ENCODE measurements around the gene DTNBP1. TPM values are rescaled to one million over a fixed set of nuclear protein-coding genes. Genes with fewer than 3 reads are reported as not detected.
"Not testable (repeated sequence)": the region's sequence is repeated elsewhere in the genome, so short reads cannot be mapped to it uniquely, and the experiment has no call there.

Gene DTNBP1
- total and polyA plus RNA-seq, 2 of the 4 experiments (the other 2 are of a cell fraction) = 4.8 to 18.7 TPM

DNA sequence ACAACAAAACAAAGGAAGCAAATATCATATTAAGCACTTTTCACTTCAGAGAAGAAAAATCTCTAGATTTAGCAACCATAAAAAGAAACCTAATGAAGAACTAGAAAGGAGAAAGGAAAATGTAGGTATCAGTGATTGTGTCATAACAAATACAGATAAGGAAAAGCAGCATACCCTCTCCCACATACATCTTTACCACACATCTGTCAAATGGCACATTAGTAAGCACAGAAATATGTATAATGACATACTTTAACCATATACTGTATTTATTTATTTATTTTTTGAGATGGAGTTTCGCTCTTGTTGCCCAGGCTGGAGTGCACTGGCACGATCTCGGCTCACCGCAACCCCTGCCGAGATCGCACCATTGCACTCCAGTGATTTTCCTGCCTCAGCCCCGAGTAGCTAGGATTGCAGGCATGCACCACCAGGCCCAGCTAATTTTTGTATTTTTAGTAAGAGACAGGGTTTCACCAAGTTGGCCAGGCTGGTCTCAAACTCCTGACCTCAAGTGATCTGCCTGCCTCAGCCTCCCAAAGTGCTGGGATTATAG lies 12.7 kb downstream of the DTNBP1 start:
- H3K18ac ChIP-seq (ENCODE audit: low read depth, low read length); ATAC-seq (ENCODE audit: low read depth); H2BK20ac ChIP-seq (ENCODE audit: low read depth, low read length); H3K56ac ChIP-seq (ENCODE audit: extremely low read depth, insufficient read depth, low read length); H2AFZ ChIP-seq (replicated peaks; ENCODE audit: low read length, poor library complexity); BruUV-seq (replicated peaks); H3K9ac ChIP-seq (ENCODE audit: low read depth, low read length); H2BK5ac ChIP-seq (ENCODE audit: low read depth, low read length, poor library complexity, severe bottlenecking); H3K36me3 ChIP-seq (ENCODE audit: control insufficient read depth, insufficient read depth, low read length); H3K4ac ChIP-seq (ENCODE audit: low read depth, low read length); H3K27ac ChIP-seq (ENCODE audit: insufficient read depth, low read length); H4K8ac ChIP-seq (ENCODE audit: low read depth in 2 of 2, low read length in 2 of 2); H3K9me1 ChIP-seq (ENCODE audit: insufficient read depth, low read length); H2BK120ac ChIP-seq (ENCODE audit: low read depth, low read length); CTCF ChIA-PET; H3K14ac ChIP-seq (replicated peaks; ENCODE audit: low read depth, low read length); in situ Hi-C loops (cut with MboI; ENCODE audit: low sequenced_read_pairs); H2BK15ac ChIP-seq (ENCODE audit: low read depth, low read length); H3K23ac ChIP-seq (ENCODE audit: low read depth, low read length); H3K4me3 ChIP-seq (ENCODE audit: insufficient read depth, low read depth, low read length); intact Hi-C loops (cut with micrococcal nuclease); H4K20me1 ChIP-seq (ENCODE audit: insufficient read depth, low read length); H4K5ac ChIP-seq (ENCODE audit: low read depth, low read length); H2AK9ac ChIP-seq (replicated peaks; ENCODE audit: low read depth, low read length, poor library complexity); H3K4me2 ChIP-seq (ENCODE audit: low read depth, low read length); POLR2A ChIA-PET (ENCODE audit: unreplicated experiment); H3K27me3 ChIP-seq (ENCODE audit: control insufficient read depth, insufficient read depth, low read length); H4K91ac ChIP-seq (ENCODE audit: insufficient read depth, low read depth, low read length); dilution Hi-C loops (cut with HindIII; ENCODE audit: low sequenced_read_pairs, unreplicated experiment); H3K4me1 ChIP-seq (ENCODE audit: control insufficient read depth, insufficient read depth, low read length); H3K9me3 ChIP-seq (ENCODE audit: control insufficient read depth, insufficient read depth, low read length); H2AK5ac ChIP-seq (ENCODE audit: low read depth, low read length): not testable (repeated sequence)
- no CpG with 5 or more reads among the region's 7 CpGs for WGBS, 2 experiments (ENCODE audit: extremely low coverage in 2 of 2, insufficient read length in 1 of 2)
- TF ChIP-seq CEBPB (IDR thresholded peaks at IDR 0.05; ENCODE audit: low read depth, low read length) = peak; percentile 20; the same call in 1 of the 2 replicates
- peak; percentile 54 for DNase-seq
- H3K79me1 ChIP-seq (ENCODE audit: low read depth in 1 of 2, low read length in 2 of 2) = peaks cover 8 to 12% of the 10 kb centered on the region in 2 experiments; a peak in 3 of 4 replicates
